NCI-H446 treated with DMSO at 0.1 percent for 48 hours (cell line): ENCODE data around the gene AKAP13.
A peak's percentile ranks its signal among the peaks of the same experiment; 100 is the strongest.

Experiments
- DNase-seq: peaks from one replicate; lab custom pipeline; 2025; lab: John Stamatoyannopoulos, UW

Gene AKAP13

GRCh38 chr15:85706779-85707518, 326.5 kb downstream of the AKAP13 start:
- no peak for DNase-seq

DNA sequence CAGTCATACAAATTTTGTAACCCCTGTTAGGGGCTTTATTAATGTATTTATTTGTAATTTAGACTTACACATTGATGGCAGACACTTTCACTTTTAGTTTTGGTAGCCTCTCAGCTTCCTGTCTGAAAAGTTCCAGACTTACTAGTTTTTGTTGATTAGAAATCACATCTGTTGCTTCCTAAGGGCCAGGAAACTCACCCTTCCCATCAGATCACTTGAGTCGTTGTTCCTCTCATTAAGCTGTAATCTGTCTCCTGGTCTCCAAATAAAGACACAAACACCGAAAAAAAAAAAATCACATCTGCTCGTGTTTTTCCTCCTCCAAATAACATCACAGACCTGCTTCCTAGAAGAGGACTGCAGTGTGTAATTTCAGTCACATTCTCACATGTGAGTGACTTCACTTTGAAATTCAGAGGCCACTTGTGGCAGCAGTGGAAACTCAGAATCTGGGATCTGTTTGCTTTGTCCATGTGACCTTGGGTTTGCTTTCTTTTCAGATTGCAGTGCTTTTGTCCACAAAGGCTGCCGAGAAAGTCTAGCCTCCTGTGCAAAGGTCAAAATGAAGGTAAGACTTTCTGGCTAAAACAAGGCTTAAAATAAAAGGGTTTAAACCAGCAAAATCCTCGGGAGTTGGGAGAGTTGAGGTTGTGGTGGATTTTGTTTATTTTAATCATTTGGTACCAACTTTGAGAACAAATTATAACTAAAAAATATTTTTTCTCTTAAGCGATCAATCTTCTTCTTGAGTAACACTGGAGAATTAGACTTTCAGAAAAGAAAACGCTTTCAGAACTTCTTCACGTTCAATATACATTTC, 327.3 kb downstream of the AKAP13 start:
- DNase-seq: no peak

GRCh38 chr15:85708402-85708941, 328.1 kb downstream of the AKAP13 start:
- no peak for DNase-seq

GRCh38 chr15:85709250-85709649, 328.8 kb downstream of the AKAP13 start:
- no peak for DNase-seq

DNA sequence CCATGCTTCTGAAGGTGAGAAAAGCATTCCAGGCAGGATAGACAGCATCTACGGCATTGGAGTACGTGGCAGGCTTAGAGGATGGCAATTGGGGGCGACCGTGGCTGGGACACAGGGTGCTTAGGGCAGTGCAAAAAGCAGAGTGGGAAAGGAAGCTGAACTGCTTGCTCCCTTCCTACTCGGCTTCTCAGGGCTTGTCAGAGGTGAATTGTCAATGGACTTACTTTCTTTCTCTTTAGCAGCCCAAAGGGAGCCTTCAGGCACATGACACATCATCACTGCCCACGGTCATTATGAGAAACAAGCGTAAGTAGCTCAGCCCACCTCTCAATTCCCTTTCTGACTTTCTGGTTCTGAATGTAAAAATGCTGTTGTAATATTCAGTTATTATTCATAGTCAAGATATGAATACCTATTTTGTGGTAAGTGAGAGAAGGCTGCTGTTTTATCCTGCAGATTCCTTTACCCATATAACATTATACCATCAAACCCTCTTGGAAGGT, 330.0 kb downstream of the AKAP13 start:
- no peak for DNase-seq

DNA sequence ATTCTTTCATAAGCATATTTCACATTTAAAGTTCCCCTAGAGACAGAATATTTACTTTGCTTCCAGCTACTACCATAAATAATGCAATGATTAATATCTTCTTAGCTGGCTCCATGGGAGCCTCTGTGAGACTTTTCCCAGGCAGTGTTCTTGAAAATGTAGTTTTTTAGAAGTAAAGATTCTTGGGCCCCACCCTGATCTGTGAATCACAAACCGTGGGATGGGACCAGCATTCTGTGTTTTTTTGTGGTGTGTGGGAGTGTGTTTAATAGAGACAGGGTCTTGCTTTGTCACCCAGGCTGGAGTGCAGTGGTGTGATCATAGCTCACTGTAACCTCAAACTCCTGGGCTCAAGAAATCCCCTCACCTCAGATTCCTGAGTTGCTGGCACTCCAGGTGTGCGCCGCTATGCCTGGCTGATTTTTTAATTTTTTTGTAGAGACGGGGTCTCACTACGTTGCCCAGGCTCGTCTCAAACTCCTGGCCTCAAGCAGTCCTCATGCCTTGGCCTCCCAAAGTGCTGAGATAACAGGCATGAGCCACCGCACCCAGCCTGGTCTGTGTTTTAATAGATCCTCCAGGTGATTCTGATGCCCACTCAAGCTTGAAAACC, 331.3 kb downstream of the AKAP13 start:
- no peak for DNase-seq

- no peak for DNase-seq
Observed at GRCh38 chr15:85716261-85716660, 335.9 kb downstream of the AKAP13 start.

DNA sequence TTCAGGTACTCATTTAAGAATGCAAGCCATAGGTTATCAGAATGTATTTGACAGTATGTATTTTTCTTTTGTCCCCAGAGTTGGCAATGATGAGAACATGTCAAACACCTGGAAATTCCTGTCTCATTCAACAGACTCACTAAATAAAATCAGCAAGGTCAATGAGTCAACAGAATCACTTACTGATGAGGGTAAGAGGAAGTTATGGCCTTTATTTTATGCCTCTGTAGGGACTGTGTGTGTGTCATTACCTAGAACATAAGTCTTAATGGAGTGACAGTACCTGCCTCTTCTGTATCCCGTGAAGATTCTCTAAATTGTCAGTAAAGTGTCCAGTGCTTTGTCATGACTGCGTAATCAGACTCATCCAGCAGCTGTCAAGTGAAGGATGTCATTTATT, 336.8 kb downstream of the AKAP13 start:
- DNase-seq: no peak

DNA sequence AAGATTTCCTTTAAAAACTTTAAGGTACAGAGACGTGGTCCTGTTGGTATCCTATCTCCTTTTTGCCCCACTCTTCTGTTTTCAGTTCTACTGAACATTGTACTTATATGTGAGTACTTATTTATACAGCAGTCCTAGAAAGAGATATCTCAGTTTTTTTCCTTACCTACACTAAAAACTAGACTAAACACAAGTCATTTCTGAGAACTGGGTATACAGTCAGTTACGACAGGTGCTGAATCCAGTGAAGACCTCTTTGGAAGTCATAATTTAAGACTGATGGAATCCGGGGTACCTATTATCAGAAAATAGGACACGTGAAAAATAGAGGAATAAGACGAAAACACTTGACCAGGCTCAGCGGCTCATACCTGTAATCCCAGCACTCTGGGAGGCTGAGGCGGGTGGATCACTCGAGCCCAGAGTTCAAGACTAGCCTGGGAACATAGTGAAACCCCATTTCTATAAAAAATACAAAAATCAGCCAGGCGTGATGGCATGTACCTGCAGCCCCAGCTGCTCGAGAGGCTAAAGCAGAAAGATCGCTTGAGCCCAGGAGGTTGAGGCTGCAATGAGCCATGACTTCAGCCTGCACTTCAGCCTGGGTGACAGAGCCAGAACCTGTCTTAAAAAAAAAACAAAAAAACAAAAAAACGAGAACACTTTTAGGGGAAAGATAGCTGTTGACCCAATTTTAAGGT, 338.0 kb downstream of the AKAP13 start:
- no peak for DNase-seq

DNA sequence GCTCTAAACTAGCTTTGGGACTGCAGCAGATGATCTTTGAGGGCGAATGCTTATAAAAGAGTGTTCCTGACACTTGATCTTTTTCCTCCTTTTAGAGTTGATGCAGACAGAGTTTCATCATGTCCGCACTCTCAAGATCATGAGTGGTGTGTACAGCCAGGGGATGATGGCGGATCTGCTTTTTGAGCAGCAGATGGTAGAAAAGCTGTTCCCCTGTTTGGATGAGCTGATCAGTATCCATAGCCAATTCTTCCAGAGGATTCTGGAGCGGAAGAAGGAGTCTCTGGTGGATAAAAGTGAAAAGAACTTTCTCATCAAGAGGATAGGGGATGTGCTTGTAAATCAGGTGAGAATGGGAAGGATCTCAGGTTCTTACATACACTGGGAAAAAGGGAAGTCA, 338.6 kb downstream of the AKAP13 start:
- no peak for DNase-seq

DNA sequence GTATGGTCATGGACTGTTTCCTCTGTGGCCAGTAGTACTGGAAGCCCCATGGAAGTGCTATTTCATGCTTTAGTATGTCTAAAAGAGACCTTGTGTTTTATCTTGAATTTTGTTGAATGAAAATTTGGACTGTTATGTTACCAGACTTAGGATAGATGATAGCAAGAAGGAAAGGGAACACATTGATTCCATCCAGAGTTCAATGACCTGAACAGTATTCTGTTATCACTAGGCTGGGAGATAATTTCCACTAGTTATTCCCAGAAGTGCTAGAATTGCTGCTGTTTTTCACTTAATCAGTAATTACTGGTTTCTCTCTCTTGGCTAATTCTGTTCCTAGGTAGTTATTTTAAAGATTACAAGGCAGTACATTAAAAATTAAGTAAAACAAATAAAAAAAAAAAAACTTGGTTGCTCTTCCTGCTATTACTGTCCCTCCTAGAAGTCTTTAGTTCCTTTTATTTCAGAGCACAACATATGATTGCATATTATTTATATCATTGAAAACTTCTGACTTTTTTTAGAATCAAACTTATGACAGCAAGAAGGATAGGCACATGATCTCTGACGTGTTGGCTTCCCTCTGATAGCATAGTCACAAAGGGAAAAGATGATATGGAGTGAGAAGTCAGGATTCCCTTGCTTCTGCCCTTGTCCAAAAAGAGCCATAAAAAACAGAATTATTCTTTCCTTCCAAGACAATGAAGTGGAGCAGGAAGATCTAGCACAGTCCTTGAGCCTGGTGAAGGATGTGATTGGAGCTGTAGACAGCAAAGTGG, 342.2 kb downstream of the AKAP13 start:
- no peak for DNase-seq

DNA sequence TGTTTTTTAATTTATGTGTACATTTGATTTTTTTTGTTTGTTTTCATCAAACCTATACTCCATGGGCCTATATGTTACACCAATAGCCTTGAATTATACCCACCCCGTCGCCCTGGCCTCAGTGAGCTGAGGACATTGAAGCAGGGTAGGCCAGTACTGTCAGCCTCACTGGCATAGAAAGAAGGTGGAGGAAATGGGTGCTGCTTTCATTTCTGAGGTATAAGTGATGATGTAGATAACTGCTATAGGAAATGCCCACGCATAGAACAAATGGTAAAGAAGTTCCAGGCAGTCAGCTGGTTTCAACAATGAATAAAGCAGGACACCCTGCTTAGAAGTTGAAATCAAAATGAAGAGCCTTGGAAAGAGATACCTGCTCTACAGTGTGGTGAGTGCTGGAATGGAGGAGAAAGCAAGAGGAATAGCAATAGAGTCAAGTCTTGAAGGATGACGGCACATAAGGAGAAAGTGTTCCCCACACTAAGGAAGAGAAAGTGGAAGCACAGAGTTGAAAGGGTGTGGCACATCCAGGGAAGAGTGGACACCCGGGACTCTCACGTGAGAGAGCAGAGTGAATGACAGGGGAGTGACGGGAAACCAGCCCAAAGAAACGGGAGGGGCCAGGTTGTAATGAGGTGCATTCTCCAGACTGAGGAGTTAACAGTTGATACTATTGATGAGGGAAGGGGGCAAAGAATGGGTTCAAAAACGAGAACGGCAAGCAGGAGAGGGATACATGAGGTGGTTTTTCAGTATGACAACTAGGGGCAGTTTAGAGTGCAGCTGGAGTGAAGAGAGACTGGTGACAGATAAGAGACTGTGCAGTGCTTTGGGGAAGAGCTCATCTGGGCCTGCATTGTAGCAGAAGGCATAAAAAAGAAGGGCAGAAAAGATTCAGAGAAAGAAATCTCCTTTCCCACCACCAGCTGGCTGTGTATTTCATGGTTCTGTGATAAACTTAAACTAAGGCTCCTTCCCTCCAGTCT, 343.9 kb downstream of the AKAP13 start:
- DNase-seq: no peak

DNA sequence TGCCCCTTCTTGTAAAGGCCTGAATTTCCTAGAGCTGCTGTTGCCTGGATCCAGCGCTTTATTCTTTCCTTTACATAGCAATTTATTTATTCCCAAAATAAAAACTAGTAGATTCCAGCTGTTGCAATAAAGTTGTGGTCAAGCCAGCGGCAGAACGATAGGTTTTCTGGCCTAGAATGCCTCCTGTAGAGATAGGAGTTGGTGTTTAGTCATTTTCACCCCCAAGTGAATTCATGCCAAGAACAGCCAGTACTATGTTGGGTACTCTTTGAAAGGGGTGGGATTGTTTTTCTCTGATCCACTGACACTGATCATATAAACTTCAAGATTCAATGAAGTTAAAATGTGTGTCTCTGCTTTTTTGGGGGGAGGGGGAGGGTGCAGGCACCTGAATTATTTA, 344.6 kb downstream of the AKAP13 start:
- DNase-seq: no peak

GRCh38 chr15:85725564-85725963, 345.2 kb downstream of the AKAP13 start:
- no peak for DNase-seq

- no peak for DNase-seq
Observed at GRCh38 chr15:85726454-85726853, 346.1 kb downstream of the AKAP13 start.

DNA sequence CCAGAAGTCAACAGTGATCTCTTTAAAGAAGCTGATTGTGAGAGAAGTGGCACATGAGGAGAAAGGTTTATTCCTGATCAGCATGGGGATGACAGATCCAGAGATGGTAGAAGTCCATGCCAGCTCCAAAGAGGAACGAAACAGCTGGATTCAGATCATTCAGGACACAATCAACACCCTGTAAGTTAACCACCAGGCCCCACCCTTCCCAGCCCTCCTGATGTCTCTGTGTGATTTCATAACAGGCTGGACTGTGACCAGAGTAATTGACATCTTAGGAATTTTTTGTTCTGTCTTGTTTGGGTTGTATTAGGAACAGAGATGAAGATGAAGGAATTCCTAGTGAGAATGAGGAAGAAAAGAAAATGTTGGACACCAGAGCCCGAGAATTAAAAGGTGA, 346.7 kb downstream of the AKAP13 start:
- DNase-seq: no peak

DNA sequence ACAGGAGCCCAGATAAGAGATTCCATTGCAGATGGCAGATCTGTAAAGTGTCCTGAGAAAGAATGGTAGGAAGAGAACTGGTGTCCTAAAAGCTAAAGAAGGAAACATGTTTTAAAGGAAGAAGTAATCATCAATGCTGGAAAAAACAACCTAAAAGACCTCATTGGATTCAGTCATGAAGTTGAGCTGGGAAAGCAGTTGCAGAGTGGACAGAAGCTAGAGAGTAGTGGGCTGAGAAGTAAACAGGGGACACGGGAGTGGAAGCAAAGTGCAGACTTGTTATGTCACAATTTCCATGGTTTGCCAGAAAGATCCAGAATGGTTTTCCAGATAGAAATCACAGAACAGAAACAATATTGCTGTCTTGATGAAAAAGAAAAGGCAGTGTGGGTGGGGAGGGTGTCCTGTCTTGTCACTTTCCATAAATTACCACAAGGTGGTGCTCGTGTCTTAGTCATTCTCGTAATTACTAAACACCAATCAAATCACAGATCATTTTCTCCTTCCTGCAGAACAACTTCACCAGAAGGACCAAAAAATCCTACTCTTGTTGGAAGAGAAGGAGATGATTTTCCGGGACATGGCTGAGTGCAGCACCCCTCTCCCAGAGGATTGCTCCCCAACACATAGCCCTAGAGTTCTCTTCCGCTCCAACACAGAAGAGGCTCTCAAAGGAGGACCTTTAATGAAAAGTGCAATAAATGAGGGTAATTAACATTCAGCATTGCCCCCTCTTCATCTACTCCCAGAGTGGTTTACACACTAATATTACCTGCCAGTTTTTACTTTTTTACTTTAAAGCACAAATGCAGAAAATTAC, 349.8 kb downstream of the AKAP13 start:
- peak; percentile 37 for DNase-seq

DNA sequence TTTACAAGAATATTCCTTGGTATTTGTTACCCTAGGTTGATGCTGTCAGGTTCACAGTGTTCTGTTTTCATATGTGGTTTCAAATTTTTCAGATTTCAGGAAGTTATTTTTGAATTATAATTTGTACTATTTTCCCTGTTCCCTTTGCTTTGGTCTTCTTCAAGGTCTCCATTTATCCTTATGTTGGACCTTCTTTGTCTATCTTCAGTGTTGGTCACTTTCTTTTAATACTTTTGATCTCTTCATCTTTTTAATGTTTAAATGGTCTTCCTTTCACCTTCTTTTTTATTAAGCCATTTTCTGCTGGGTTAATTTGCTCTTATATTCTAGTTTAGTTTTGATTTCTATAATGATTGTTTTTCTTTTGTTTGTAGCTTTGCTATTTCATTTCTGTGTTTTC, 353.0 kb downstream of the AKAP13 start:
- DNase-seq: no peak

- DNase-seq: no peak
Observed at GRCh38 chr15:85737061-85737460, 356.7 kb downstream of the AKAP13 start.
